HEK293 (cell line): ENCODE measurements around the gene DSC2.

Source experiments
- BCL11A ChIP-seq: fragments of 450-650 bp; formaldehyde crosslinking; IDR thresholded peaks from 2 replicates; pipeline ENCODE4 v1.5.1; 2016; ENCODE audit warnings: low read depth, missing biosample characterization, missing genetic modification characterization
- TRIM28 ChIP-seq: IDR thresholded peaks from 2 replicates; pipeline ENCODE4 v1.6.1; 2011; ENCODE audit warnings: low read length, control low read depth, borderline replicate concordance
- ZFP37 ChIP-seq: fragments of 450-650 bp; formaldehyde crosslinking; IDR thresholded peaks from 2 replicates; pipeline ENCODE4 v1.5.1; 2016; ENCODE audit warnings: missing biosample characterization, missing genetic modification characterization
- ZNF138 ChIP-seq: fragments of 450-650 bp; formaldehyde crosslinking; IDR thresholded peaks from 2 replicates; pipeline ENCODE4 v1.5.1; 2016; ENCODE audit warnings: missing biosample characterization, missing genetic modification characterization, borderline replicate concordance
- ZNF146 ChIP-seq: fragments of 450-650 bp; formaldehyde crosslinking; IDR thresholded peaks from 2 replicates; pipeline ENCODE4 v1.5.1; 2016; ENCODE audit warnings: missing biosample characterization, missing genetic modification characterization
- ZNF214 ChIP-seq: fragments of 450-650 bp; formaldehyde crosslinking; IDR thresholded peaks from 2 replicates; pipeline ENCODE4 v1.5.1; 2017; ENCODE audit warnings: missing biosample characterization, mild to moderate bottlenecking, missing genetic modification characterization, borderline replicate concordance
- ZNF23 ChIP-seq: fragments of 450-650 bp; formaldehyde crosslinking; IDR thresholded peaks from 2 replicates; pipeline ENCODE4 v1.5.1; 2016; ENCODE audit warnings: missing biosample characterization, missing genetic modification characterization, borderline replicate concordance
- ZNF416 ChIP-seq: fragments of 450-650 bp; formaldehyde crosslinking; IDR thresholded peaks from 2 replicates; pipeline ENCODE4 v1.5.1; 2016; ENCODE audit warnings: missing biosample characterization, missing genetic modification characterization
- ZNF596 ChIP-seq: fragments of 450-650 bp; IDR thresholded peaks from 2 replicates; pipeline ENCODE4 v1.5.0; 2018; ENCODE audit warnings: missing biosample characterization, mild to moderate bottlenecking, missing genetic modification characterization, moderate library complexity
- ZNF768 ChIP-seq: fragments of 450-650 bp; formaldehyde crosslinking; IDR thresholded peaks from 2 replicates; pipeline ENCODE4 v1.5.1; 2018; ENCODE audit warnings: missing biosample characterization, mild to moderate bottlenecking, missing genetic modification characterization
- ZNF791 ChIP-seq: fragments of 450-650 bp; formaldehyde crosslinking; IDR thresholded peaks from 2 replicates; pipeline ENCODE4 v1.5.1; 2016; ENCODE audit warnings: missing biosample characterization, missing genetic modification characterization
- TF ChIP-seq, protein P1 (sequence below): fragments of 450-650 bp; formaldehyde crosslinking; IDR thresholded peaks from 2 replicates; pipeline ENCODE4 v1.5.1; 2016; ENCODE audit warnings: missing biosample characterization, missing genetic modification characterization

DNA sequence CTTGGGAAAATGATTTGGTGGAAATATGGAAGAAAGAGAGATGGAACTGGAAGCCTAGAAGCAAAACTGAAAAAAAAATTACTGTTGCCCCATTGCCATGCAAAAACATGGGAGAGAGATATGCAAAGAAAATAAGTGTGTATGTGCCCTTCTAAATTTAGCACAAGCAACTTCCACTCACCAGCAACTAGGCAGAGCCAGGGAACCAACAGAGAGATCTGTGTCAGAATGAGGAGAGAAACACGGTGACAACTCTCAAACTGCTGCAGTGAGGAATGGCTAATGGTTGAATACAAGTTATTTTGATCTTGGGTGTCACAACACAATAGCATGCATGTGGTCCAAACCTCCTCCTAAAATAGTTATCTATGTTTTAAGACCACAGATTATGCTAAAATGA, 10.9 kb downstream of the DSC2 start:
- TF ChIP-seq ZNF596 (tag by site-specific recombination): no peak
- TF ChIP-seq ZNF791 (tag by site-specific recombination): no peak
- TF ChIP-seq, protein P1, sequence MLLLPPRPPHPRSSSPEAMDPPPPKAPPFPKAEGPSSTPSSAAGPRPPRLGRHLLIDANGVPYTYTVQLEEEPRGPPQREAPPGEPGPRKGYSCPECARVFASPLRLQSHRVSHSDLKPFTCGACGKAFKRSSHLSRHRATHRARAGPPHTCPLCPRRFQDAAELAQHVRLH (tag by site-specific recombination): no peak
- TF ChIP-seq ZNF23 (tag by site-specific recombination): no peak
- no peak for TF ChIP-seq ZNF138 (tag by site-specific recombination)
- no peak for TF ChIP-seq ZFP37 (tag by site-specific recombination)
- no peak for TF ChIP-seq TRIM28
- no peak for TF ChIP-seq ZNF416 (tag by site-specific recombination)
- no peak for TF ChIP-seq ZNF768 (tag by site-specific recombination)
- TF ChIP-seq BCL11A (tag by site-specific recombination): no peak
- TF ChIP-seq ZNF146 (tag by site-specific recombination): no peak
- no peak for TF ChIP-seq ZNF214 (tag by site-specific recombination)
